Mononuclear cell (primary cell): ENCODE results near the gene BOLA1. TPM values are rescaled to one million over a fixed set of nuclear protein-coding genes. Genes with fewer than 3 reads are reported as not detected.
A peak's percentile ranks its signal among the peaks of the same experiment; 100 is the strongest.
"Not testable (repeated sequence)": the region's sequence is repeated elsewhere in the genome, so short reads cannot be mapped to it uniquely, and the experiment has no call there.

Source experiments
- H3K27me3 ChIP-seq: 2 replicates; pipeline ENCODE4 v1.6.0; 2011; ENCODE audit warnings: low read length, control low read depth; ENCODE audit not compliant: insufficient read depth
- H3K4me1 ChIP-seq: 2 replicates; pipeline ENCODE4 v1.5.1; 2011; ENCODE audit warnings: mild to moderate bottlenecking, low read length, control low read depth; ENCODE audit not compliant: insufficient read depth
- H3K4me3 ChIP-seq: 2 replicates; pipeline ENCODE4 v1.5.1; 2011; ENCODE audit warnings: mild to moderate bottlenecking, low read length, moderate library complexity
- H3K9me3 ChIP-seq: 2 replicates; pipeline ENCODE4 v1.5.1; 2011; ENCODE audit warnings: low read depth, mild to moderate bottlenecking, control low read depth, low read length
- total RNA-seq: library from RNA; depleted of rRNA; stranded (reverse); fragments of >200 nt; gene quantifications from one replicate; pipeline ENCODE4 v1.2.3, GENCODE V29; 2012

BOLA1 gene, protein sequence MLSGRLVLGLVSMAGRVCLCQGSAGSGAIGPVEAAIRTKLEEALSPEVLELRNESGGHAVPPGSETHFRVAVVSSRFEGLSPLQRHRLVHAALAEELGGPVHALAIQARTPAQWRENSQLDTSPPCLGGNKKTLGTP
- total RNA-seq = 4.0 TPM

DNA sequence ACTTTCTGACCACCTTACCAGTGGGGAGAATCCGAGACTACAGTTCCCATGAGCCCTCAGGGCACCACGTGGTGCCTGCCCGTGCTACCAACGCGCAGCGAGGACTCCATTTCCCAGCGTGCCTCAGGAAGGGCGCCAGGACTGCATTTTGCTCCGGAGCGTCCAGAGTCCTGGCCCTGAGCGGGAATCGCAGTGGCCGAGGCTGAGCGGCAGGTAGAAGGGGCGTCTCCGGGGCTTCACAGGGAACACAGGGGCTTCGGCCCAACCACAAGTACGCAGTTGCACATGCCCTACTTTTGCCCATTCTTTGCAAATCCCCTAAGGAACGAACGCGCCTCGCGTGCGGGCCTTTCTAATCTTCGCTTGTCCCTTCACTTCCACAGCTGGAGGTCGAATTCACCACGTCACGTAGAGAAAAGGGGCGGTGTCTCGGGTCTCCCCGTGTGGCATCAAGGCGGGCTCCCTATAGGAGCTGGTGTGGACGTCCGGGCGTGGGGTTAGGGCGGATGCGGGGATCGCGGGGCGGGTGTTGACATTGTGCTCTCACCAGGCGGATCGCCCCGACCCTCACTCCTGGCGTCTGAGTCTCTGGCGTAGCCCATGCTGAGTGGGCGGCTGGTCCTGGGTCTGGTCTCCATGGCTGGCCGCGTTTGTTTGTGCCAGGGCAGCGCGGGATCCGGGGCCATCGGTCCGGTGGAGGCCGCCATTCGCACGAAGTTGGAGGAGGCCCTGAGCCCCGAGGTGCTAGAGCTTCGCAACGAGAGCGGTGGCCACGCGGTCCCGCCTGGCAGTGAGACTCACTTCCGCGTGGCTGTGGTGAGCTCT lies at the start of gene BOLA1:
Gene BOLA1, plus strand, starts transcription at position 109 of the 825 bp plus-strand sequence. Its CDS starts 492 bp downstream, at position 601.
- Histone ChIP-seq H3K27me3 (no peaks in the 10 kb centered on the region), H3K9me3 (no peaks in the 10 kb centered on the region), H3K4me3 (peak within 1 kb of the TSS; percentile 58), H3K4me1 (peaks cover 8% of the 10 kb centered on the region)

DNA sequence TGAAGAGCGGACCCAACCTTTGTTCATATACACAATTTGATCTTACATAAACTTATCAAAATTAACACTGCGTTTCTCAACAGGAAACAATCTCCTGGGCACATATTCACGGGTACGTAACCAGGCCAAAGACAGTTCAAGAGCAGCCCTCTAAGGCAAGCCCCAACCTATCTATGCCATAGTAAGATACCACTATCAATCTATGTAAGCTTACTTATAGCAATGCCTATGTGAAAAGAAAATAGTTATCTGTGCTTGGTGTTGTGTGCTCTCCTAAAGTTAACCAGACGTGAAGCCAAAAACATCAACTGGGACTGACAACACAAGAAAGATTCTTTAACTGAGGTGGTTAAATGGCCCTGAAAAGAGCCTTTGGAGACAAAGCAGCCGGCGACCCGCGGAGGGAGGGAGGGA lies 49.4 kb upstream of the BOLA1 start:
- Histone ChIP-seq H3K4me3 (peak overlapping the region; percentile 42), H3K9me3 (no peaks in the 10 kb centered on the region), H3K27me3 (no peaks in the 10 kb centered on the region), H3K4me1 (peaks cover 41% of the 10 kb centered on the region)

DNA sequence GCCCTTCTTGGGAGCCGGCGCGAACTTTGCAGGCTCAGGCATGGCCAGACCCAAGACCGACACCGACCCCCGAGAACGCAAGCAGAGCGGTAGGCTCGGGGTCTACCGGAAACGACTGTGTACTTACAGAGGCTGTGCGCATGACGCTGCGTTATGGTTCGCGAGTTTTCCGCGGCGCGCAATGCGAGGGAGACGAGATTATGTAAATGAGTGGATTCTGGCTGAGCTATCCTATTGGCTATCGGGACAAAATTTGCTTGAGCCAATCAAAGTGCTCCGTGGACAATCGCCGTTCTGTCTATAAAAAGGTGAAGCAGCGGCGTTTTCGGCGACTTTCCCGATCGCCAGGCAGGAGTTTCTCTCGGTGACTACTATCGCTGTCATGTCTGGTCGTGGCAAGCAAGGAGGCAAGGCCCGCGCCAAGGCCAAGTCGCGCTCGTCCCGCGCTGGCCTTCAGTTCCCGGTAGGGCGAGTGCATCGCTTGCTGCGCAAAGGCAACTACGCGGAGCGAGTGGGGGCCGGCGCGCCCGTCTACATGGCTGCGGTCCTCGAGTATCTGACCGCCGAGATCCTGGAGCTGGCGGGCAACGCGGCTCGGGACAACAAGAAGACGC lies 48.5 kb upstream of the BOLA1 start:
- H3K4me1 ChIP-seq = peaks cover 32% of the 10 kb centered on the region
- H3K4me3 ChIP-seq, H3K27me3 ChIP-seq, H3K9me3 ChIP-seq: not testable (repeated sequence)

DNA sequence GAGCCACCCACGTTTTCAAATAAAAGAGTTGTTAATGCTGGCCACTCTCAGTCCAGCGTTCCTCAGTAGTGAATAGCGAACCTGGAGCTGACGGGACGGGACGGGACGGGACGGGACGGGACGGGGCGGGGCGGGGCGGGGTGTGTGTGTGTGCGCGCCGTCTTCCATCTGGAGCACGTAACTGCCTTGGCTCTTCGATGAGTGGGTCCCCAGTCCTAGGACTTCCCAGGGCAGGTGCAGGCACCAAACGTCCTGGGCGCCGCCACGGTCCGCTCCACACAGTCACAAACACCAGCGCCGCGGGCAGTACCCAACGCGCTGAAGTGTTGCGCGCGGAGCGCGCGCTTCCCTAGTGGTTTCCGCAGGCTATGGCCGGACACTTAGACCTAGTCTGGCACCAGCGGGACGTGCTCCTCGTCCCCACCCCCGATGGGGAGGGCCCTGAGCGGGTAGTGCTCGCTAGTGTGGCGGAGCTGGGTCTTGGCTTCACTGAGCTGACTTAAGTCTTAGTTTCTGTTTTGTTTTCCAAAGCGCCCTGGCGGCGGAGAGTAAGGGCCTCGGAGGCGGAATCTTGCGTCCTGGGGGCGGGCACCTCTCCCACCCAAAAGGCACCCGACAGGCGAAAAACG lies 47.7 kb upstream of the BOLA1 start:
- not testable (repeated sequence) for H3K9me3 ChIP-seq, H3K4me3 ChIP-seq, H3K27me3 ChIP-seq
- H3K4me1 ChIP-seq = peaks cover 31% of the 10 kb centered on the region

DNA sequence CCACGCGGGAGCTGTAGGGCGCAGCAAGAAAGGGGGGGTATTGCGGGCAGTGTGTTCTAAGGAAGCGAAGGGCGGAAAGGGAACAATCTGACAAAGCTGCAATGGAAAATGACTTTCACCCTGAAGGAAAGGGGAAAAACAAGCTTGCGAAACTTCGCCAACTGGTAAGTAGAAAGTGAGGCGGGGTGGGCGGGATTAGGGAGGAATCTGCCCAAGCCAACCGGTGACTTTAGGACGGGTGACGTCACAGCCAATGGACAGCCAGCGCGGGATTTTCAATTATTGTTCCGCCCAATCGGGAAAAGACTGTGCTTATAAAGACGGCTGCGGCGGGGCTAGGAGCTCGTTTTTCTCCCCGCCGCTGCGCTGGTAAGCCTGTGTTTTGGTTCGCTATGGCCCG lies 47.1 kb upstream of the BOLA1 start:
- H3K27me3 ChIP-seq, H3K4me3 ChIP-seq, H3K9me3 ChIP-seq: not testable (repeated sequence)
- peaks cover 25% of the 10 kb centered on the region for H3K4me1 ChIP-seq

DNA sequence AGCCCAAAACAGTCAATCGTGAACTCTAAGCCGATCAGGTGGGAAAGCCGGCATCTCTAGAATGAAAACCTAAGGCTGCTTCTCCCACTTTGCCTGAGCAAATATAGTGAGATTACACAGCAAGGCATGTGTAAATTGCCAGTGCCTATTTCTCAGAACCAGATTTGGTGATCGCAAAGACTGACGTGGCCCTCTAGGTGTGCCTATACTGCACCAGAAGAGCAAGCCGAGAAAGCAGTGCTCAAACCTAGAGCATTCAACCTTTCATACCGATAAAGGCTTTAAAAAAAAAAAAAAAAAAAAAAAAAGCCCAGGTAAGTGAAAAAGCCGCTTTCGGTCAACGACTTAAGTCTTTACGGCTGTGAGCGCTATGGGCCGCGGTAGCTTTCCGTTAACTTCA lies 39.1 kb upstream of the BOLA1 start:
- H3K4me3 ChIP-seq, H3K27me3 ChIP-seq, H3K4me1 ChIP-seq, H3K9me3 ChIP-seq: not testable (repeated sequence)

DNA sequence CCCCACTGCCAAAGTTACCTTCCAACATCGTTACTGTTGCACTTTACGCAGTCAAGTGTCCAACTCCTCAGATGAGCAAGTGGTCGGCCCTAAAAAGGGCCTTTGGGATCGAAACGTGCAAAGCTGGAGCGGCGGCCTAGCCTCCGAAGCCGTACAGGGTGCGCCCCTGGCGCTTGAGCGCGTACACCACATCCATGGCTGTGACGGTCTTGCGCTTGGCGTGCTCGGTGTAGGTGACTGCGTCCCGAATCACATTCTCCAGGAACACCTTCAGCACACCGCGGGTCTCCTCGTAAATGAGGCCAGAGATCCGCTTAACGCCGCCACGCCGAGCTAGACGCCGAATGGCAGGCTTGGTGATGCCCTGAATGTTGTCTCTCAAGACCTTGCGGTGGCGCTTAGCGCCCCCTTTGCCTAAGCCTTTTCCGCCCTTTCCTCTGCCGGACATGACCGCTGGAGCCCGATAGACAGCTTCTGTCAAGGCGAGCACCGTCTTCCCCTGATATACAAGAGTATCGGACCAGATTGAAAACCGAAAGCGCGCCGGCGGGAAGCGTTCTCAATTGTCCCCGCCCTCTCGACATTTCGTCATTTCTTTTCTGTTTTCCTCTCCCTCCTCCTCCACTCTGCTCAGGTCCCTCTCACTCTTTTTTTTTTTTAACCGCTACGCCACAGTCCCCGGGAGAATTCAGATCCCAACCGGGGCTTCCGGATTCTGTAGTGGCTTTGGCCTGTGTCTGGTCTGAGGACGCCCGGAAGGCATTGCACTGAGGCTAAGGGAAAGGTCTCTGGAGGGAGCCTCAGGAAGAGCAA lies 38.5 kb upstream of the BOLA1 start:
- not testable (repeated sequence) for H3K4me3 ChIP-seq, H3K9me3 ChIP-seq, H3K4me1 ChIP-seq, H3K27me3 ChIP-seq

DNA sequence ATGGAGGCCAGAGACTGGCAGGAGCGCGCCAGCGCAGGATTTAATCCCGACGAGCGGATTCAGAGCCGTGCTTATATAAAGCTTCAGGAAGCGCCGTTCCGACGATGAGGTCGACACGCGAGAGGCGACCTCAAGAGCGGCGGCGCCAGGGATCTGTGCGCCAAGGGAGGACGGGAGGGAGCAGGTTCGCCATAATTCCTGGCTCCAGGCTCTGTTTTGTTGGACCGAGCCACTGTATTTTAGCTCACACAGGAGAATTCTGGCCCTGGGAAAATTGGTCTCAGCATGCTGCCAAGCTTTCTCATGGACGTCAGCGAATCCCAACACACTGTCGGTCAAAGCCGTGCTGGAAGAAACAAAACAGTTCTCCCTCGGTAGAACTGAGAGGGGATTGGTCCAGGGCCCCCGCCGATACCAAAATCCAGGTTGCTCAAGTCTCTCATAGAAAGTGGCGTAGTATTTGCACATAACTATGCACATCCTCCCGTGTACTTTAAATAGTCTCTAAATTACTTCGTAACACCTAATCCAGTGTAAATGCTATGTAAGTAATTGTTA lies 37.8 kb upstream of the BOLA1 start:
- H3K4me3 ChIP-seq, H3K9me3 ChIP-seq, H3K27me3 ChIP-seq, H3K4me1 ChIP-seq: not testable (repeated sequence)

DNA sequence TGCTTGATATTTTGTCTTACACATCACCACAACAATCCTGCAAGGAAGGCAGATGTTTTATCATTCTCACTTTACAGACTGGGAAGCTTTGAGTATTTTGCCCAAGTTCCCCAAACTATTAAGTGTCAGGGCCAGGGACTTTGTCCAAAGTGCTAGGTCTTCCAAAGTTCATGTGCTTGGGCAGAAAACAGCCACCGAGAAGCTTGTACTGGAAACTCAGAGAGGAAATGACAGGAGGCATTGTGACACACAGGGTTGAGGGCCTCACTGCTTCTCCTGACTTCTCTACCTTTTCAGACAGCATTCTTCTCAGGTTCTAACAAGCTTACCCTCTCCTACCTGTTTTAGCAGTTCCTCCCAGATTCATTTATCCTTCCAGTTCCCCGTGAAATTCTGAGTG lies 32.5 kb upstream of the BOLA1 start:
- H3K27me3 ChIP-seq, H3K4me3 ChIP-seq, H3K9me3 ChIP-seq, H3K4me1 ChIP-seq: not testable (repeated sequence)

DNA sequence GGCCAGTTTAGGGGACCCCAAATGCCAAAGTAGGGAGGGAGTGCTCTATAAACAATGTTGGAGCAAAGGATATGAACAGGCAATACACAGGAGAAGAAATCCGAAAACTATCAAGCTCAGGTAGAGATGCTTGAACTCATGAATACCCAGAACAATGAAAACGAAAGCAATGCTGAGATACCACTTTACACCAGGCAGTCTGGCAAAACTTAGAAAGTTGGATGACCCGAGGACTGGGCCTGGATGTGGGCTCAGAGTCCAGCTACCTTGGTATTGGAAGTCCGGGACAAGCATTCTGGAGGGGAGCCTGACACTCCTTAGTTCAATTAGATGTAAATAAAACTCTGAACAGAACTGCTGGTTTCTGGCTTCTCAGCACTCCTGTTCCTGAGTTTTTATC lies 26.3 kb upstream of the BOLA1 start:
- H3K27me3 ChIP-seq, H3K4me3 ChIP-seq, H3K4me1 ChIP-seq, H3K9me3 ChIP-seq: not testable (repeated sequence)

DNA sequence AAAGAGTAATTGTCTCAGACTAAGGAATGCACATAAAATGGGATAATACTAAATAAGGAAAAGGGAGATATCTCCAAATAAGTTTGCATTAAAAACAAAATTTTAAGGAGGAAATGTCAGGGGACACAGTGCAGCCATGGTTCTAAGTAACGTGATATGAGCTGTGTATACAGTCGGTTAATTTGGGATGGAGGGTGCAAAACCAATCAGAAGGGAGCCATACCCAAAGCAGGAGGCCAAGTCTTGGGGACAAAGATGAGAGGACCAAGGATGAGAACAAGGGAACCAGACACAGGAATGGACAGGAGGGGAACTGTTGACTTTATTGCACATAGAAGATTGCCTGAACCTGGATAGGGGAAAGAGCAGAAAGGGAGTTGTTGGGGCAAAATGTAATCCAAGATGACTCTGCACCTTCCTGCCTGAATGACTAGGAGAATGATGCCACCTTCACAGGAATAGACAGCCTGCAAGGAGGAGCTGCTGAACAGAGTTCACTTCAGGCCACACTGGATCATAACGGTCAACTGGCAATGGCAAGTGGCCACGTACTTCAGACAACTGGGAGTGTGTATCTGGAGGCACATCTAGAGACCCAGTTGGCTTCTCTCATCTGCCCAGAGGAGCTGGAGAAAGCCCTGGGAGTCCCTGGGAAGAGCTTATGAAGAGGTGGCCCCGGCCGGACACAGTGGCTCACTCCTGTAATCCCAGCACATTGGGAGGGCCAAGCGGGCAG lies 22.0 kb upstream of the BOLA1 start:
- H3K9me3 ChIP-seq = no peaks in the 10 kb centered on the region
- no peak overlapping the region for H3K4me3 ChIP-seq
- H3K27me3 ChIP-seq = no peaks in the 10 kb centered on the region
- peaks cover 9% of the 10 kb centered on the region for H3K4me1 ChIP-seq

DNA sequence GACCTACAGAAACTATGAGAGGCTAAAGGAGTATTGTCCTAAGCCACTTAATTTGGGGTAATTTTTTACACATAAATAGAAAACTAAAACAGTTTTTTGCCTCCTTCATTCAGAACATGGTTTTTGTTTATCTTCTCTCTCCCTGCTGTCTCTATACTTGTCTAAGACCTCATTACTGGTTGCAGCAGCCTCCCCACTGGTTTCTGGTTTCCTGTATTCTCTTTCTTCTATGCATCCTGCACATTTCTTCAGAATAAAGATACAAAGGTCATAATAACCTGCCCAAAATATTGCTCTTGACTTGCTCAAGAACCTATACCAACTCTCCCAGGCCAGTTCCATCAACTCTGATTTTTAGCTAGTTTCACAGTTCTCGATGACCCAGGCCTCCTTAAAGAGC lies 19.8 kb upstream of the BOLA1 start:
- H3K4me3 ChIP-seq = no peak overlapping the region
- H3K4me1 ChIP-seq = peaks cover 22% of the 10 kb centered on the region
- H3K9me3 ChIP-seq = no peaks in the 10 kb centered on the region
- H3K27me3 ChIP-seq = no peaks in the 10 kb centered on the region

DNA sequence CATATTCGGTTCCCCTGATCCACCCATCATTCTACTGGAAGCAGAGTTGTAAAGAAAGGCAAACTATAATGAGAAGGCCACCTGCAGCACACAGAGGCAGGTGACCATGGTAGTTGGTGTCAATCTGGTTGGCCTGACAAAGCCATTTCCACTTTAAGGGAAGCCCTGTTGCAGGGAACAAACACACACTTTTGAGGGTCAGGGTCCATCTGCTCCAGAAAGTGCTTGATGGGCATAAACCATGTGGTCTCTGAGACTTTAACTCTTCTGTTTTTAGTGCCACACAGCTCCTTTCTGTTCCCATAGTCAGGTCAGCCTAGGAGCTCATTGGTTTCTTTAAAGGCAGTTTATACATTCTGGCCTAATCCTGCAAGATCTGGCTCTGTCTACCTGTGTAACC lies 17.5 kb upstream of the BOLA1 start:
- no peaks in the 10 kb centered on the region for H3K9me3 ChIP-seq
- H3K27me3 ChIP-seq = no peaks in the 10 kb centered on the region
- no peak overlapping the region for H3K4me3 ChIP-seq
- peaks cover 30% of the 10 kb centered on the region for H3K4me1 ChIP-seq

DNA sequence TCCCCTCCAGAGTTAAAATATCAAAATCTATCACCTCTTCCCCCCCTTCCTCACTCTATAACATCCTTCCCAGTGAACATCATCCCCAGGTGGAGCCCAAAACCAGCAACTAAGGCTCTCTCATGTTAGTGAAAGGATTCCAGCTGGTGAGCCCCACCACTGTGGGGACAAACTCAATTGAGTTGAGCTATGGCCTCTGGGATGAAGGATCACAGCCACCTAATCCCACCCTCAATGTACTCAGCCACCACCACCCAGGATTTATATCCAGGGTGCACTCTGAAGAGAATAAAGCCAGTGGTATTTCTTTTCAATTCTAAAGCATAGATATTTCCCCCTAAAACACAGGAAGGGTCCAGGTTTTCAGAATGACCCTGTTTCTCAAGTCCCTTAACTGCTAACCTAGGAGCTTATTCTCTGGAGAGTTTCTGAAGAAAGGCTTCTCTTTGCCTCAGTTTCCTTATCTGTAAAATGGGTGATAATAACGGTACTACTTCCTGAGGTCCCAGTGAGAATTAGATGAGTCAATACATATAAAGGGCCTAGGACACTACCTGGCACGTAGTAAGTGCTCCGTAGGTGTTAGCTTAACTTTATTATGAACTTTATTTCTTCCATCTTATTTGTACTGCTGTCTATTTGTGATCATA lies 15.6 kb upstream of the BOLA1 start:
- Histone ChIP-seq H3K27me3 (no peaks in the 10 kb centered on the region), H3K4me1 (peaks cover 39% of the 10 kb centered on the region), H3K9me3 (no peaks in the 10 kb centered on the region), H3K4me3 (no peak overlapping the region)
